Tongue (tissue), 2 donors: ENCODE data around the gene ALLC. TPM values are rescaled to one million over a fixed set of nuclear protein-coding genes. Genes with fewer than 3 reads are reported as not detected.
"Not testable (repeated sequence)": the region's sequence is repeated elsewhere in the genome, so short reads cannot be mapped to it uniquely, and the experiment has no call there.

Source experiments
- DNase-seq: peaks from one replicate; pipeline ENCODE4 v3.0.0-alpha.2; 2015
- total RNA-seq: library from RNA; depleted of rRNA; stranded (reverse); fragments of >200 nt; gene quantifications from one replicate; pipeline ENCODE4 v1.2.3, GENCODE V29; 2014

ALLC gene
- total RNA-seq, 1 donor from 2014 or later = not detected

- DNase-seq = peak; percentile 34
Measured at GRCh38 chr2:3626118-3626811, 31.7 kb upstream of the ALLC start.

GRCh38 chr2:3626812-3627499 lies 31.0 kb upstream of the ALLC start:
- no peak for DNase-seq

GRCh38 chr2:3627500-3628100 lies 30.4 kb upstream of the ALLC start:
- DNase-seq = no peak

- no peak for DNase-seq
Measured at GRCh38 chr2:3628241-3628679, 29.7 kb upstream of the ALLC start.

GRCh38 chr2:3628800-3629199 lies 29.2 kb upstream of the ALLC start:
- DNase-seq = no peak

GRCh38 chr2:3630631-3631030 lies 27.4 kb upstream of the ALLC start:
- DNase-seq = no peak

GRCh38 chr2:3631161-3631850 lies 26.7 kb upstream of the ALLC start:
- peak; percentile 30 for DNase-seq

GRCh38 chr2:3631851-3632659 lies 25.9 kb upstream of the ALLC start:
- DNase-seq = no peak

GRCh38 chr2:3633089-3633981 lies 24.7 kb upstream of the ALLC start:
- DNase-seq = peak; percentile 71

- no peak for DNase-seq
Measured at GRCh38 chr2:3633982-3634595, 23.9 kb upstream of the ALLC start.

- DNase-seq = no peak
Measured at GRCh38 chr2:3634596-3635121, 23.3 kb upstream of the ALLC start.

GRCh38 chr2:3635171-3635974 lies 22.6 kb upstream of the ALLC start:
- DNase-seq = no peak

- DNase-seq = not testable (repeated sequence)
Measured at GRCh38 chr2:3635975-3636327, 22.0 kb upstream of the ALLC start.

- no peak for DNase-seq
Measured at GRCh38 chr2:3636586-3637310, 21.3 kb upstream of the ALLC start.

- no peak for DNase-seq
Measured at GRCh38 chr2:3637311-3637675, 20.7 kb upstream of the ALLC start.

- no peak for DNase-seq
Measured at GRCh38 chr2:3637692-3638455, 20.1 kb upstream of the ALLC start.

GRCh38 chr2:3638456-3638810 lies 19.6 kb upstream of the ALLC start:
- no peak for DNase-seq

GRCh38 chr2:3639015-3639630 lies 18.9 kb upstream of the ALLC start:
- no peak for DNase-seq
